Measurements from ENCODE around the gene CTU1.

CTU1 gene

DNA sequence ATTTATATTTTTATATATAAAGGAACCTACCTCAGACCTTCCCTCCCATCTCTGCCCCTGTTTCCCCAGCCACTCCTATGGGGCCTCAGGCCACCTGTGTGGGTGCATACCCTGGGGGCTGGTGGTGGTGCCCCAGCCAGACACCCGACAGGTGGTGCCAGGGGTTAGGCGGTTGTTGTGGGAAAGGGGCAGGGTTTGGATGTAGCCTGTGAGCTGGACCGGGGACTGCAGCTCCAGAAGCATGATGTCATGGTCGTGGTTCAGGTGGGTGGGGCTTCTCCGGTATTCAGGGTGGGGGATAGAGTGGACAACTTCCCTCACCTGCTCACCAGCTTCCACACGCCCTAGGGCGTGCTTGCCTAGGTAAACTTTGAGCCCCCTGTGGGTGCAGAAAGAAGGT, 48.5 kb downstream of the CTU1 start:
- H3K27me3 Mint-ChIP-seq (ENCODE audit: low read depth, poor library complexity): peaks cover 67% of the 10 kb centered on the region
- no peaks in the 10 kb centered on the region for H3K9me3 Mint-ChIP-seq
- no peak for DNase-seq
- no peaks in the 10 kb centered on the region for H3K36me3 Mint-ChIP-seq (ENCODE audit: low read depth)
- no peak overlapping the region for H3K27ac Mint-ChIP-seq
- TF ChIP-seq, protein P1, sequence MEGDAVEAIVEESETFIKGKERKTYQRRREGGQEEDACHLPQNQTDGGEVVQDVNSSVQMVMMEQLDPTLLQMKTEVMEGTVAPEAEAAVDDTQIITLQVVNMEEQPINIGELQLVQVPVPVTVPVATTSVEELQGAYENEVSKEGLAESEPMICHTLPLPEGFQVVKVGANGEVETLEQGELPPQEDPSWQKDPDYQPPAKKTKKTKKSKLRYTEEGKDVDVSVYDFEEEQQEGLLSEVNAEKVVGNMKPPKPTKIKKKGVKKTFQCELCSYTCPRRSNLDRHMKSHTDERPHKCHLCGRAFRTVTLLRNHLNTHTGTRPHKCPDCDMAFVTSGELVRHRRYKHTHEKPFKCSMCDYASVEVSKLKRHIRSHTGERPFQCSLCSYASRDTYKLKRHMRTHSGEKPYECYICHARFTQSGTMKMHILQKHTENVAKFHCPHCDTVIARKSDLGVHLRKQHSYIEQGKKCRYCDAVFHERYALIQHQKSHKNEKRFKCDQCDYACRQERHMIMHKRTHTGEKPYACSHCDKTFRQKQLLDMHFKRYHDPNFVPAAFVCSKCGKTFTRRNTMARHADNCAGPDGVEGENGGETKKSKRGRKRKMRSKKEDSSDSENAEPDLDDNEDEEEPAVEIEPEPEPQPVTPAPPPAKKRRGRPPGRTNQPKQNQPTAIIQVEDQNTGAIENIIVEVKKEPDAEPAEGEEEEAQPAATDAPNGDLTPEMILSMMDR (IDR thresholded peaks at IDR 0.05): no peak
- no peak overlapping the region for H3K4me3 Mint-ChIP-seq
- H3K4me1 Mint-ChIP-seq: no peaks in the 10 kb centered on the region

DNA sequence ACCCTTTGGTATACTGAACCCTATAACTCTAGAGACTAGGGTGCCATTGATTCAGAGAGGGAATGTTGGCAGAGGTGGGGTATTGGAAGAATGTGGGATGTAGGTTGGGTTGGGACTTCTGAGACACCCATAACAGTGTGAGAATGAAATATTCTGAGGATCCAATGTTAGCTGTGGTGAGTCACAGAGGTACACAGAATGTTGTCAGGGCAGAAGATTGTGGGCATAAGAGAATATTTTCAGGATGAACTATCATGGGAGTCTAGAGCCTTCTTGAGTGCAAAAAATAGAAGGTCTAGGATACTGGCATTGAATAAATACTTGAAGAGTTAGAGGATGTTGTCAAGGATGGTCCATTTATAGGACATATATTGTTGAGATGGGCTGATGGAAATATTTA, 52.3 kb downstream of the CTU1 start:
- H3K9me3 Mint-ChIP-seq: no peaks in the 10 kb centered on the region
- no peak overlapping the region for H3K4me3 Mint-ChIP-seq
- H3K4me1 Mint-ChIP-seq: no peaks in the 10 kb centered on the region
- TF ChIP-seq, protein P1 (IDR thresholded peaks at IDR 0.05): no peak
- H3K27me3 Mint-ChIP-seq (ENCODE audit: low read depth, poor library complexity): peaks cover 57% of the 10 kb centered on the region
- no peak for DNase-seq
- no peak overlapping the region for H3K27ac Mint-ChIP-seq
- H3K36me3 Mint-ChIP-seq (ENCODE audit: low read depth): no peaks in the 10 kb centered on the region
